GM20000 (cell line): ENCODE measurements around the gene GALNS.
"Not testable (repeated sequence)": the region's sequence is repeated elsewhere in the genome, so short reads cannot be mapped to it uniquely, and the experiment has no call there.

Experiments used
- DNase-seq: peaks from one replicate; pipeline ENCODE4 v3.0.0; 2012; ENCODE audit warnings: low spot score
- CTCF ChIP-seq: IDR thresholded peaks from 2 replicates; pipeline ENCODE4 v1.5.1; 2012; ENCODE audit warnings: mild to moderate bottlenecking, control low read depth; ENCODE audit errors: extremely low read depth, missing control alignments

Gene GALNS

GRCh38 chr16:88894681-88895300 is 38.0 kb upstream of the GALNS start:
- no peak for DNase-seq
- TF ChIP-seq CTCF, result no peak

GRCh38 chr16:88894266-88894665 is 37.5 kb upstream of the GALNS start:
- DNase-seq, result not testable (repeated sequence)

- no peak for TF ChIP-seq CTCF
- no peak for DNase-seq
Observed at GRCh38 chr16:88893127-88893968, 36.6 kb upstream of the GALNS start.

- no peak for TF ChIP-seq CTCF
- no peak for DNase-seq
Observed at GRCh38 chr16:88892065-88892464, 35.3 kb upstream of the GALNS start.

GRCh38 chr16:88891083-88891482 is 34.3 kb upstream of the GALNS start:
- DNase-seq, result no peak
- no peak for TF ChIP-seq CTCF

GRCh38 chr16:88889702-88890352 is 33.1 kb upstream of the GALNS start:
- DNase-seq, result not testable (repeated sequence)

- no peak for DNase-seq
- no peak for TF ChIP-seq CTCF
Observed at GRCh38 chr16:88888461-88889387, 32.0 kb upstream of the GALNS start.
